ENCODE data around the gene DEFB108B.
"Not testable (repeated sequence)": the region's sequence is repeated elsewhere in the genome, so short reads cannot be mapped to it uniquely, and the experiment has no call there.

The DEFB108B gene

DNA sequence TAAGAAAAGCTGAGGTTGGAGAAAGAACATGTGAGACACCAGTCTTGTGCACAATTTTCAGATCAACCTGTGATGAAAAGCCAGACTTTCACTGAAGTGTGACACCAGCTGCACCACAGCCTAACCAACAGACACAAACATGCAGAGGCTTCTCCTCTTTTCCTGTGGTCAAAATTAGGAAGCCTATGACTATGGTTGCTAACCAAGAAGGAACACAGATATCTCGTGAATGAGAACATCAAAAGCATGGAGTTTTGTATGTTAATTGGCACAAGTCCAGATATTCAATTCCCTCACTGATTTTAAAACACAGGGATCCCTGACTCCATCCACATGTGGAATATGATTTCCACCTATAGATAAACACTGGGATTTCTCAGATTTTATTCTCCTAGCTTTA is 11.5 kb upstream of the DEFB108B start:
- not testable (repeated sequence) for DNase-seq

GRCh38 chr11:71829247-71829646 is 3.8 kb upstream of the DEFB108B start:
- DNase-seq: not testable (repeated sequence)

- not testable (repeated sequence) for DNase-seq
These were observed 3.3 kb upstream of the DEFB108B start for GRCh38 chr11:71829686-71830085.

DNA sequence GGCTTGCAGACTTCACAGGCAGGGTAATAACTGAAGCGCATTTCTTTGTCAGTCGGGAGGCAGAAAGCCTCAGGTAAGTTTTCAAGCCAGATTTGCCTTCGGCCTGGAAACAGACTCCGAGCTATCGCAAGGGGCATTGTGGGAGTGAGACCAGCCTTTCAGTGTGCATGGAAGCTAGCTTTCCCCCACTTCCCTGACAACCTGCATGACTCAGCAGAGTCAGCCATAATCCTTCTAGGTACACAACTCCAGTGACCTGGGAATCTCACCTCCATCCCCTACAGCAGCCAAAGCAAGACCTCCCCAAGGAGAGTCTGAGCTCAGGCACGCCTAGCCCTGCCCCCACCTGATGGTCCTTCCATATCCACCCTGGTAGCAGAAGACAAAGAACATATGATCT is 9.7 kb downstream of the DEFB108B start:
- not testable (repeated sequence) for DNase-seq

DNA sequence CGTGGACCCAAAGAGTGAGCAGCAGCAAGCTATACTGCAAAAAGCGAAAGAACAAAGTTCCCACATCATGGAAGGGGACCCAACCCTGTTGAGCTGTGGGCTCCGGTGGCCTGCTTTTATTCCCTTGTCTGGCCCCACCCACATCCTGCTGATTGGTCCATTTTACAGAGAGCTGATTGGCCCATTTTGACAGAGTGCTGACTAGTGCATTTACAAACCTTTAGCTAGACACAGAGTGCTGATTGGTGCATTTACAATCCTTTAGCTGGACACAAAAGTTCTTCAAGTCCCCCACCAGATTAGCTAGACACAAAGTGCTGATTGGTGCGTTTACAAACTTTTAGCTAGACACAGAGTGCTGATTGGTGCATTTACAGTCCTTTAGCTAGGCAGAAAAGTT is 10.4 kb downstream of the DEFB108B start:
- not testable (repeated sequence) for DNase-seq

DNA sequence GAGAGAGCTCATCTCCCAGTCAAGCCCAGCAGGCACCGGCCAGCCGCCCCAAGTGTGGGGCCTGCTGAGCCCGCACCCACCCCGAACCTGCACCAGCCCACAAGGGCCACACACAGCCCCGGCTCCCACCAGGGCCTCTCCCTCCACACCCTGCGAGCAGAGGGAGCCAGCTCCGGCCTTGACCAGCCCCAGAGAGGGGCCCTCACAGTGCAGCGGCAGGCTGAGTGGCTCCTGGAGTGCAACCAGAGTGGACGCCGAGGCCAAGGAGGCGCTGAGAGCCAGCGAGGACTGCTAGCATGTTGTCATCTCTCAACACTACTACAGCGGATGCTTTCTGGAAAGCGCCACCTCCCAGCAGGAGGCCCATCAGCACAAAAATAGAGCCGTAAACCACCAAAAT is 10.9 kb downstream of the DEFB108B start:
- no peak for DNase-seq

DNA sequence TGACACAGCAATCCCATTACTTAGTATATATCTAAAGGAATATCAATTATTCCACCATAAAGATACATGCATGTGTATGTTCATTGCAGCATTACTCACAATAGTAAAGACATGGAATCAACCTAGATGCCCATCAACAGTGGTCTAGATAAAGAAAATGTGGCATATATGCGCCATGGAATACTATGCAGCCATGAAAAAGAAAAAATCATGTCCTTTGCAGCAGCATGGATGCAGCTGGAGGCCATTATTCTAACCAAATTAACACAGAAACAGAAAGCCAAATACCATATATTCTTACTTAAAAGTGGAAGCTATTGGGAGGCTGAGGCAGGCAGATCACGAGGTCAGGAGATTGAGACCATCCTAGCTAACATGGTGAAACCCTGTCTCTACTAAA is 20.9 kb downstream of the DEFB108B start:
- DNase-seq: not testable (repeated sequence)

- DNase-seq: not testable (repeated sequence)
These were observed 22.9 kb downstream of the DEFB108B start for GRCh38 chr11:71855880-71856279.

DNA sequence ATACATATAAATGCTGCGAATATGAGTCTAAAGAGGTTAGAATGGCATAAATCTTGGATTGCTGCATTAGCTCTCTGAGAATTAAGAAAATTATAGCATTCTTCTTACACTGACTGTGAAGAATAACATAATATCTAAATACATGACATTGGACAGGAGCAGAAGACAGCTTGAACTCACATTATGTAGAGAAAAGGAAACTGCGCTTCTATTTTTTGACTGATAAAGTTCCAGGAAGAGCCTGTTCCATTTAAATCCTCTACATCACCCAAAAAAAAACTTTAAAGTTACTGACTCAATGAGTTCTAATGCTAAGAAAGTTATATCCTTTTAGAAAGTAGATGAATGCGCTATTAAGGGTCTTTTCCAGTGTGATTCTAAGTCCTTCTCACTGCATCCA is 27.8 kb downstream of the DEFB108B start:
- DNase-seq: not testable (repeated sequence)

DNA sequence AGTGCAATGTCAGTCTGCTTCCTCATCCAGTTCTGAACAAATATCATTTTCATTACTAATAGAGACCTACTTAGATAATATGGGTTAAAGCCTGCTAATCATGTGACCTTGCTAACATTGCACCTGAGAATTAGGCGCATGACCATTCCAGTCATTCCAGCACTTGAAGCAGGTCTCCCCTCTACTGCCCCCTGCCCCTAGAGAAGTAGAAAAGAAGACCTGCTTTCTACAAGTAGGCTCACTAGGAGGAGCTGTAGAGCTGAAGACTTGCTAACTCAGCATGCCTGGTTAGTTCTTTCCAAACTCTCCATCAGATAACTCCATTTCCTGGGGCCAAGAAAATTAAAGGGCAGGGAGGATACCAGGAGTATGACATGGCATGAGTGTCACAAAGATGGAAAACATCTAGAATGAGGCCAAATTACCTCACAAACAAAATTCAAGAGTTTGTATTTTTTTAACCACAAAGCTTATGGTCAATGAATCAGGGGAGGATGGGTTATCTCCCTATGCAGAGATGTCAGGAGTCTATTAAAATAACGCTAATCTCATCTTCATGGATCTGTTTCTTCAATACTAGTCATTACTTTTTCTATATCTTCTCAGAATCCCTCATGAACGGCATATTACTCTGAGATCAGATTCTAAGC is 31.1 kb downstream of the DEFB108B start:
- not testable (repeated sequence) for DNase-seq

DNA sequence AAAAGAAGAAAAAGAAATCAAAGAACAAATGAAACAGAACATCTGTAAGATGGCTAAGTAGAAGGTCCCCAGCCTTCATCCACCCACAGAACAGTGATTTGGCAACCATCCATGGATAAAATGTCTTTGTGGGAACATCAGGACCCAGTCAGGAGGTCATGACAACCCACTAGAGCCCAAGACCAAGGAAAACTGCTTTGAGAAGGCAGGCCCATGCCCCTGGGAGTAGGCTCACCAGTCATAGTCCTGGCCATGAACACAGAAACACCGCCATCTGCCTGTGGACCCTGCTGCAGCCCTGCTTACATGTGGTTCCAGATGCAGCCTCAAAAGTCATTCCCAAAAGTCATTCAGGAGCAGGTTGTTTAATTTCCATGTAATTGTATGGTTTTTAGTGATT is 34.2 kb downstream of the DEFB108B start:
- not testable (repeated sequence) for DNase-seq

DNA sequence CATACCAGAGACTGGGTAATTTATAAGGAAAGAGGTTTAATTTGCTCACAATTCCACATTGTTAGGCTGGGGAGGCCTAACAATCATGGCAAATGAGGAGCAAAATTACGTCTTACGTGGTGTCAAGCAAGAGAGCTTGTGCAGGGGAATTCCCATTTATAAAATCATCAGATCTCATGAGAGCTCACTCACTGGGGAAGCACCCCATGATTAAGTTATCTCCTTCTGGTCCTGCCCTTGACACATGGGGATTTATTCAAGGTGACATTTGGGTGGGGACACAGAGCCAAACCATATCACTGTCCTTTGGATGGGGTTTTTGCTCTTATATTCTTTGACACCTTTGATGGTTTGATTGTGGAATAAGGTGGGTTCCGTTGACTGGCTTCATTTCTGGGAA is 36.9 kb downstream of the DEFB108B start:
- not testable (repeated sequence) for DNase-seq

GRCh38 chr11:71870661-71871060 is 37.7 kb downstream of the DEFB108B start:
- not testable (repeated sequence) for DNase-seq

GRCh38 chr11:71876262-71876661 is 43.3 kb downstream of the DEFB108B start:
- DNase-seq: not testable (repeated sequence)

DNA sequence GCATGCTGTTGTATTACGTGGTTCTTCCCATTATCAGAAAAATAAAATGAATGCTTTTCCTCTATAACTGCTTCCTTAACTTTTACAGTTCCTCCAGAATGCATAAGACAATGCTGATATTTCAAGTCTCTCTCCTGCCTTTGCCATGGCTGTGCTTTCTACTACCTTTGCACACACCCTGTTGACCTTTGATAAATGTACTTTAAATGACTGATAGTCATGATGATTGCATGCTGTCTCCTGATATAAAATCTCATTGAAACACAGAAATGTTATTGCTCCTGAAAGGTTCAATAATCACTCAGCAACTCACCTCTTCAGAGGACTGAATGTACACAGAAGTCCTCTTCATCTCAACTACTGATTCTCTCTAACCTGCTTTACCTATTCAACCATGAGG is 45.1 kb downstream of the DEFB108B start, which contains the start of gene DEFB131B:
Gene DEFB131B, plus strand, starts transcription at position 395 of the 400 bp plus-strand sequence. Its CDS starts 0 bp downstream, at position 395.
- not testable (repeated sequence) for DNase-seq

GRCh38 chr11:71885806-71886205 is 52.8 kb downstream of the DEFB108B start:
- DNase-seq: not testable (repeated sequence)
